HepG2 (cell line): ENCODE data around the gene SCGB3A1.

ENCODE experiments used
- BRCA1 ChIP-seq: sonication (generic); formaldehyde crosslinking; IDR thresholded peaks from 2 replicates; pipeline ENCODE4 v1.4.0; 2020; ENCODE audit warnings: missing genetic modification reagents
- CTCF ChIP-seq: sonication (generic); formaldehyde crosslinking; IDR thresholded peaks from 2 replicates; pipeline ENCODE4 v1.5.0; 2020; ENCODE audit warnings: mild to moderate bottlenecking, missing genetic modification reagents, moderate library complexity
- DBP ChIP-seq: sonication (generic); formaldehyde crosslinking; IDR thresholded peaks from 2 replicates; pipeline ENCODE4 v1.4.0; 2020; ENCODE audit warnings: missing genetic modification reagents; ENCODE audit errors: not compliant biosample characterization
- FOXP4 ChIP-seq: sonication (generic); formaldehyde crosslinking; IDR thresholded peaks from 2 replicates; pipeline ENCODE4 v1.4.0; 2020; ENCODE audit warnings: missing genetic modification reagents
- HNF4A ChIP-seq: sonication (generic); formaldehyde crosslinking; IDR thresholded peaks from 2 replicates; pipeline ENCODE4 v1.4.0; 2020; ENCODE audit warnings: missing genetic modification reagents
- HNRNPK ChIP-seq: fragments of 200-400 bp; formaldehyde crosslinking; IDR thresholded peaks from 2 replicates; pipeline ENCODE4 v1.6.1; 2018; ENCODE audit warnings: low read length, low read depth, moderate library complexity, mild to moderate bottlenecking; ENCODE audit not compliant: poor library complexity, severe bottlenecking
- KLF13 ChIP-seq: sonication (generic); formaldehyde crosslinking; IDR thresholded peaks from 2 replicates; pipeline ENCODE4 v1.4.0; 2020; ENCODE audit warnings: mild to moderate bottlenecking, missing genetic modification reagents
- NFYB ChIP-seq: sonication (generic); formaldehyde crosslinking; IDR thresholded peaks from 2 replicates; pipeline ENCODE4 v1.4.0; 2020; ENCODE audit warnings: missing genetic modification reagents
- PTBP1 ChIP-seq: fragments of 200-400 bp; formaldehyde crosslinking; IDR thresholded peaks from 2 replicates; pipeline ENCODE4 v1.6.1; 2018; ENCODE audit warnings: low read length, low read depth; ENCODE audit not compliant: poor library complexity, severe bottlenecking
- TAF15 ChIP-seq: fragments of 200-400 bp; formaldehyde crosslinking; IDR thresholded peaks from one replicate; pipeline ENCODE4 v1.6.1; 2018; ENCODE audit warnings: mild to moderate bottlenecking, low read depth, low read length; ENCODE audit not compliant: poor library complexity, severe bottlenecking
- ZBTB1 ChIP-seq: sonication (generic); formaldehyde crosslinking; IDR thresholded peaks from 2 replicates; pipeline ENCODE4 v1.4.0; 2020; ENCODE audit warnings: missing genetic modification reagents, borderline replicate concordance
- ZFP1 ChIP-seq: IDR thresholded peaks from 2 replicates; pipeline ENCODE4 v1.6.1; 2016
- ZNF121 ChIP-seq: sonication (generic); formaldehyde crosslinking; IDR thresholded peaks from 2 replicates; pipeline ENCODE4 v1.5.0; 2020; ENCODE audit warnings: mild to moderate bottlenecking, missing genetic modification reagents
- ZNF776 ChIP-seq: sonication (generic); formaldehyde crosslinking; IDR thresholded peaks from 2 replicates; pipeline ENCODE4 v1.4.0; 2020; ENCODE audit warnings: mild to moderate bottlenecking, missing genetic modification reagents

- TF ChIP-seq CTCF (CRISPR knock-in tag): no peak
- no peak for TF ChIP-seq FOXP4 (CRISPR knock-in tag)
- TF ChIP-seq ZFP1 (CRISPR knock-in tag): no peak
- TF ChIP-seq PTBP1: no peak
- TF ChIP-seq TAF15: no peak
- no peak for TF ChIP-seq DBP
- no peak for TF ChIP-seq HNRNPK
- no peak for TF ChIP-seq ZNF121
- no peak for TF ChIP-seq BRCA1 (CRISPR knock-in tag)
- no peak for TF ChIP-seq ZNF776 (CRISPR knock-in tag)
- no peak for TF ChIP-seq KLF13 (CRISPR knock-in tag)
- TF ChIP-seq ZBTB1 (CRISPR knock-in tag): no peak
- TF ChIP-seq NFYB: no peak
- no peak for TF ChIP-seq HNF4A (CRISPR knock-in tag)
Measured at GRCh38 chr5:180586870-180587269, 4.4 kb downstream of the SCGB3A1 start.
